H7 (cell line): ENCODE results near the gene NAV2. TPM values are rescaled to one million over a fixed set of nuclear protein-coding genes. Genes with fewer than 3 reads are reported as not detected.

ENCODE experiments used
- DNase-seq: peaks from one replicate; pipeline ENCODE4 v3.0.0; 2012
- H3K27me3 ChIP-seq: 2 replicates; pipeline ENCODE4 v1.6.0; 2011; ENCODE audit warnings: mild to moderate bottlenecking, low read length; ENCODE audit not compliant: control insufficient read depth, insufficient read depth
- H3K36me3 ChIP-seq: replicated peaks from 2 replicates; pipeline ENCODE4 v1.5.1; 2011; ENCODE audit warnings: low read length; ENCODE audit not compliant: control insufficient read depth, insufficient read depth
- H3K4me3 ChIP-seq: 2 replicates; pipeline ENCODE4 v1.5.1; 2011; ENCODE audit warnings: low read depth, mild to moderate bottlenecking, control low read depth, low read length, moderate library complexity; ENCODE audit not compliant: insufficient read depth
- total RNA-seq: library from RNA; depleted of rRNA; stranded (reverse); fragments of >200 nt; shearing (Covaris generic); gene quantifications from 2 replicates; pipeline ENCODE4 v1.2.3, GENCODE V29; 2014

Gene NAV2
- total RNA-seq, 1 experiment from 2014 or later = 11.1 TPM

DNA sequence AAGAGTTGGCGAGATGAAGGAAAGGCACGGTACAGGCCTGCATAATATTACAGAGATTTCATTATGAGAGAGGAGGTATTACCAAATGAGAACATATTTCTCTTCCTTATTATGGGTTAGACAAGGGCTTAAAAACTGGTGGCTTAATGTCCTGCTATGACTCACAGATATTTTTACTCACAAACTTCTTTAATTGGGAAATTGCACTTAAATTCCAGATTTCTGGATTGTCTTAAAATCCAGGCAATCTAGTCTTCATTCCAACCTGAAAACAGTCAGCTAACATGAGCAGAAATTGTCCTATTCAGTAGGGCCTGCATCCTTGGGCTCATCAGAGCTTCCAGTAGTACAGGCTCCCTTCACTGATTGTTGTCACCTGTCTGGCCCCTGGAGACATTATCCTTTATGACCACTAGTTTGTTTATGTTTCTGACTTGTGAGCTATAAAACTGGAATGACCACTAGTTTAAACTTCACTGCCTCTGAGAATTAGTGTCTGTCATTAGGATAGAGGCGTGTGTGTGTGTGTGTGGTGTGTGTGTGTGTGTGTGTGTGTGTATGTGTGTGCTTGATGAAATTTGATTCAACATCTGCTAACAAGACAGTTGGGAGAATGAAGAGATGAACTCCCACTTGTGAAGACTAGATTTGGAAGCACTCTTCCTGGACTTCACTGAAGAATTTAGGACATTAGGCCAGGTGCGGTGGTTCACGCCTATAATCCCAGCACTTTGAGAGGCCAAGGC lies 422.5 kb downstream of the NAV2 start:
- no peak overlapping the region for H3K4me3 ChIP-seq
- peaks cover 14% of the 10 kb centered on the region for H3K27me3 ChIP-seq
- no peaks in the 10 kb centered on the region for H3K36me3 ChIP-seq
- DNase-seq = no peak

DNA sequence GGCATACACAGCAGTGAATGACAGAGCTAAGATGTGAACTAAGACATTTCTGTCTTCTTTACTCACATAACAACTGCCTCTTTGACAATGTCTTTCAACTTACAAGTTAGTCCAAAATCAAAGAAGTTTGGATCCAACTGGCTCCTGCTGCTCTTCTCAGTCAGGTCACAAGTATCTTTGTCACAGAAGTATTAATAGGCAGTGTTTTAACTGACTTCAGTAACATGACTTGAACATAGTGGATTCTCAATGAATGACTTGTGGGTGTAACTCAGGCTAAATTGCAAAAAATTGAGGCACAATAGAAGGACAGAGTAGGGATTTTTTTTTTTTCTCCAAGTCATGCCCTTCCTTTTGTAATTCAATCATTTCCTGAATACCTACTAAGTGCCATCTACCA lies 425.0 kb downstream of the NAV2 start:
- DNase-seq = no peak
- Histone ChIP-seq H3K36me3 (no peaks in the 10 kb centered on the region), H3K4me3 (no peak overlapping the region), H3K27me3 (no peaks in the 10 kb centered on the region; the same call in 1 of the 2 replicates)

DNA sequence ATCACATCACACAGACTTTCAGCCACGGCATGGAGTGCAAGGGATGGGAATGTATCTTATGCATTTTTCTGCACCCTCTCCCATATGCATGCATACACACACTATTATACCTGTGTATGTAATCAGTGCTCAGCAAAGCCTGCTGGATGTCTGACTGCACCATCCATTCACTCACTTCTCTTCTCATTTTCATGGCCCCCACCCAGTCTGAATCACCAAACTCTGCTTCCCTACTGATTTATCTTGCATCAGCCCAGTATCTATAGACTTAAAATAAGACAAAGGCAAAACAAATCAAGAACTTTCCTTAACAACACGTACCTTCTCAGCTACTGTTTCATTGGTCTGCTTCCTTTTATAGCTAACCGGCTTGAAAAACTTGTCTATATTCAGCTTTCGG lies 426.1 kb downstream of the NAV2 start:
- Histone ChIP-seq H3K4me3 (no peak overlapping the region), H3K27me3 (no peaks in the 10 kb centered on the region; the same call in 1 of the 2 replicates), H3K36me3 (no peaks in the 10 kb centered on the region)
- no peak for DNase-seq

DNA sequence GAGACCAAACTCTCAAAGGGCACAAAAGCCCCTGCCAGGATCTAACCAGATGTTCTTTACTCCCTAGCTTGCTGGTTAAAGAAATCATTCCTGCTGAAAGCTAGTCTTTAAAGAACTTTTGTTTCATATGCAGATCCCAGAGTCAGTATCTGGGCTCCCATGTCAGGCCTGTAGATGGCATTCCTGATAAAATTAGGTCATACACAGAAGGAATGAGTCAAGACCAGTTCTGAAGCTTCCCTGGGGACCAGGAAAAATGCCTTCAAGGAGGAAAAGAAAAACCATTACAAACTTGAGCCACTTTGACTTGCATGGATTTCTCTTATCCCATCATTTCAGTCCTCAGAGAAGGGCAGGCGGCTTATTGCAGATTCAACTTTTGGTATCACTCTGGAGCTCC lies 441.7 kb downstream of the NAV2 start:
- Histone ChIP-seq H3K36me3 (no peaks in the 10 kb centered on the region), H3K27me3 (peaks cover 50% of the 10 kb centered on the region), H3K4me3 (no peak overlapping the region)
- DNase-seq = peak; percentile 52

DNA sequence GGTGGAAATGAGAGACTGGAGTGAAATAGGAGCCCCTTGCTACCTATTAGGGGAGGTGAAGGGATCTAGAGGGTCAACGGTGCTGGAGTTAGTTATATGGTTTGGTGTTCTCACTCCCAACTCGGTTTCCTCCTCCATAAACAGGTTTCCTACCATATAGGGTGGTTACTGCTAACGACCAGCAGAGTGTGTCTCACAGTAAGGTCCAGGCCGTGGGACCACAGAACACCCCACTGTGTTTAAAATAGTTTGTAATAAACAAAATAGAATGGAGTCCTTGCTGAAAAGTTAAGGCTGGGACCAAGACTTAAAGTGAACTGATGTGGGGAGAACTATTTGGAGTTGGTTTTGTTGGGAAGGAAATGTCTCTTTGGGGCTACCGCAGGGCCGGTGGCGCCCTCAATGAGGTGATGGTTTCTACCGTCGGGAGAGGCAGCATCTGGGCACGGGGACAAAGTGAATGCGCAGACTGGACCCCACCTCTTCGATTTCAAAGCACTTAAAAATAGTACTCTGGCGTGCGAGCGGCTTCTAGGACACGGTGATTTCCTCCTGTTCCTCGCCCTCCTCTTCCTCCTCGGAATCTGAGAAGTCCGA lies 443.1 kb downstream of the NAV2 start:
- peak; percentile 47 for DNase-seq
- Histone ChIP-seq H3K27me3 (peaks cover 64% of the 10 kb centered on the region), H3K36me3 (no peaks in the 10 kb centered on the region), H3K4me3 (peak overlapping the region; percentile 73)

DNA sequence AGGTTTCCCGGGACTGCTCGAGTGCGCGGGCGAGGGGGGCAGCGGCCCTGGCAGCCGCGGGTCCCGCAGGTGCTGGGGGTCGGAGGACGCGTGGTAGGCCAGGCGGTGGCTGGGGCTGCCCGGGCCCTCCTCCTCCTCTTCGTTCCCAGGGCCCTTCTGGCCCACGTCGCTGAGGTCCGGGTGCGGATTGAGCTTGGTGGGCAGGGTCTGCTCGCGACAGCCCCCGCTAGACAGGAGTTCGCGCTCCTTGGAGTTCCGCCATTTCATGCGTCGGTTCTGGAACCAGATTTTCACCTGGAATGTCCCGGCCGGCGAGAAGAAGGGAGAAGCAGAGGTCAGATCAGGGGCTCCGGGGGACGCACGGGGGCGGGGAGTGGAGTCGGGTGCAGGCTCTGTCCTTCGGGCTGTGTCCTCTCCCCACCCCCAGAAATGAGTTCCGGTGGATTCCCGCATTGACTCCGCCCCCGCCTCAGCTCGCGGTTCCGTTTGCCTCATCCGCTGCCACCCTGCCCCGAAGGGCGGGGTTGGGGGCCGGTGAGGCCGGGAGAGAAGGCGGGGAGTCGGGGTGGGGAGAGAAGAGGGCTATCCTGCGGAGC lies 443.7 kb downstream of the NAV2 start:
- peak overlapping the region; percentile 73 for H3K4me3 ChIP-seq
- DNase-seq = peak; percentile 93
- peaks cover 70% of the 10 kb centered on the region for H3K27me3 ChIP-seq
- H3K36me3 ChIP-seq = no peaks in the 10 kb centered on the region

DNA sequence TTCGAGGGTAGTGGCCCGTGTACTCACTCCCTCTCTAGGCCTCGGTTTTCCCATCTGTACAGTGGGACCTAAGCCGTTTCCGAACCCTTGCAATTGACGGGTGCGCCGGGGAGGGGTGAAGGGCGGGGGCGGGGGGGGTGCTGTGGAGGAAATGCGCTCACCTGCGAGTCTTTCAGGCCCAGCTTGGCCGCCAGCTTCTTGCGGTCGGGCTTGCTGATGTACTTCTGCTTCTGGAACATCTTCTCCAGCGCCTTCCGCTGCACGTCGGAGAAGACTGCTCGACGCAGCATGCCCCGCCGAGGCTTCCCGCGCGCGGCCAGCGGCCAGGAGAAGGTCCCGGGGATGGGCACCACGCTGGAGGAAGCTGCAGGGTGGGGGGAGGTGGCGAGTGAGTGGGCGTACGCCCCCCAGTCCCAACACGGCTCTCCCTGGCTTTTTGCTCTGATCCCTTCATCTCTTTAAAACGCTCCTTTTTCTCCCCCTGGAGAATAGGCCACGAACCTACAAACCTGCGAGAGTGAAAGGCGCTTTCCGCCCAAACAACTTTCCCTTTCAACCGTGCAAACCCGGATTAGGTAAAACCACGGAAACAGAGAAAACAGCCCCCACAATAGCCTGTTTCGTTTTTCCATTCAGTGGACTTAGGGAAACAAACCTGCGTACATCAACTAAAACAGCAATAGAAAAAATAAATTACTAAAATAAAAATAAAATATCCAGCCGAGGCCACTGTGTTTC lies 444.4 kb downstream of the NAV2 start:
- DNase-seq = no peak
- H3K36me3 ChIP-seq = no peaks in the 10 kb centered on the region
- peaks cover 77% of the 10 kb centered on the region for H3K27me3 ChIP-seq
- H3K4me3 ChIP-seq = peak overlapping the region; percentile 73

DNA sequence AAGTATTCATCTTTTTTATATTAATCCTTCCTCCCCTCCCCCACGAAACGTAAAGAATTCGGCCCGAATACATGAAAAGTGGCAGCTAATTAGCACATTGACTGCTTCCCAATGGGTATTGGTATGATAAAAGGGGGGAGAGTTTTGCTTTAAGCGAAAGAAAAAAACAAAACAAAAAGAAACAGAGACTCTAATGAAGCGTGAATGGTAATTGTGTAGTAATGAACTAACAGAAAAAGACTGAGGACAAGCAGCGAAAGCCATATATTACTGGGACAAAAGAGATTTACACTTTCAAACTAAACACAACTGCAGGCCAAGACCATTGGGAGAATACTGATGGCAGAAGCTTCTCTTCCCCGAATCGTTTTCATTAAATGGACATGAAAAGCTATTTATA lies 445.1 kb downstream of the NAV2 start:
- Histone ChIP-seq H3K36me3 (no peaks in the 10 kb centered on the region), H3K4me3 (no peak overlapping the region), H3K27me3 (peaks cover 83% of the 10 kb centered on the region)
- peak; percentile 15 for DNase-seq

DNA sequence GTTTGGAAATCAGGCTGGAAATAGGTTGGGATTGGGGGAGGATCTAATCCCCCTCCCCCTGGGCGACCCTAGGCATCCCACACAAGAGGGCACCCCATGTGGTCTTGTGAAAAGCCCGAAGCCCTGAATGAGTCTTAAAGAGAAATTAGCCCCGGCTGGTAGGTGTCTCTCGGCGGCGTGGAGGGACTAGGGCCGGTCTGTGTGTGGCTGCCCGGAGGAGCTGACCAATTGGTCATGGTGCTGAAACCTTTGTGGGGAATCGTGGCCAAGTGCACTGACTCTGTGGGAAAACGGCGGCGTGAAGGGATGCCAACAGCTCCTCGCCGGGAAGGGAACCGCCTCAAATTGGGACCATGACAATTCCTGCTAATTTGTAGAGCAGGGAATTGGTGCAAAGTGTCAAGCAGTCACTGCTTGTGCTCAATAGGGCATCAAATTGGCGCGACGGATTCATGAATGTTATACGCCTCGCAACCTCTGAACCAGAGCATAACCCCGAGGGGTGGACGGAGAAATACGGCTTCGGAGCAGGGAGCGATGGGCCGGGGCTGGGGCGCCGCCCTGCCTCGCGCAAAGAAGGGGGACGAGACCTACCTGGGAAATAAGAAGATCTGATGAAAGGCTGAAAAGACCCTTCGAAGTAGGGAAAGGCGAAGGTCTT lies 446.1 kb downstream of the NAV2 start:
- H3K27me3 ChIP-seq = peaks cover 93% of the 10 kb centered on the region
- DNase-seq = peak; percentile 87
- no peak overlapping the region for H3K4me3 ChIP-seq
- no peaks in the 10 kb centered on the region for H3K36me3 ChIP-seq

DNA sequence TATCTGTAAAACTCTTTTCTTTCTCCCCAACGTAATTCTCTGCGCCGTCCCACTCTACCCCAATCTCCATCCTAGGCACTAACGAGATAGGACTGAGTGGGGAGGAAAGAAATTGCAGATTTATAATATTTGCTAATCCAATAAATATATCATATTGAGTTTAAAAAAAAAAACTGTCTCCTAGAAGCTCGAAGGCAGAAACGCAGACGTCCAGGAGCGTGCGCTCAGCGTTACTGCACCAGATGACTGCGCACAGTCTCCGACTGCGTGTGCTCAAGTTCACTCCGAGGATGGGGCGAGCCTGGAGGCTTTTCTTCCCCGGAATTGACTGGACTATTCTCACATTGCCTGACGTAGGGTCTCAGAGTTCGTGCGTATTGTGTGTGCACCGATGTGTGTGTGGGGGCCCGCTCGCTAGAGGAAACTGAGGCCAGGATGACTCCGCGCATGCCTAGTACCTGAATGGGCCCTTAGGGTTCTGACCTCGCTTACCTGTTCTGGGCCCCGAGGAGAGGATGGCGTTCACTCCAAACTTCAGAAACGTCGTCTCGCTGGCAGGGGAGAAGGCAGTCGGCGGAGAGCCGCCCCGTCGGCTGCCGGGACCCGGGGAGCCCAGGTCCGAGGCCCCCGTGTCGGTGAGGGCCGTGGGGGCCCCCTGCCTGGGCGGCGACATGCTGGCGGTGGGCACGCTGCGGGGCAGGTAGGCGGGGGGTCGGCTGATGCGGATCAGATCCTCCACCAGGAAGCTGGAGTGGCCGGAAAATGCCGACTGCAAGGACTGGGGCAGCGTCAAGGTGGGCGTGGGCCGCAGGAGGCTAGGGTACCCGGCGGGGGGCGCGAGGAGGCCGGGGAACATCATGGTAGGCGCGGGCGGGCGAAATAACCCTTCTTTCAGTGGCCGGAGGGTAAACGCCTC lies 447.1 kb downstream of the NAV2 start:
- Histone ChIP-seq H3K4me3 (peak overlapping the region; percentile 12; the same call in 1 of the 2 replicates), H3K36me3 (no peaks in the 10 kb centered on the region), H3K27me3 (peaks cover 100% of the 10 kb centered on the region)
- peak; percentile 72 for DNase-seq

DNA sequence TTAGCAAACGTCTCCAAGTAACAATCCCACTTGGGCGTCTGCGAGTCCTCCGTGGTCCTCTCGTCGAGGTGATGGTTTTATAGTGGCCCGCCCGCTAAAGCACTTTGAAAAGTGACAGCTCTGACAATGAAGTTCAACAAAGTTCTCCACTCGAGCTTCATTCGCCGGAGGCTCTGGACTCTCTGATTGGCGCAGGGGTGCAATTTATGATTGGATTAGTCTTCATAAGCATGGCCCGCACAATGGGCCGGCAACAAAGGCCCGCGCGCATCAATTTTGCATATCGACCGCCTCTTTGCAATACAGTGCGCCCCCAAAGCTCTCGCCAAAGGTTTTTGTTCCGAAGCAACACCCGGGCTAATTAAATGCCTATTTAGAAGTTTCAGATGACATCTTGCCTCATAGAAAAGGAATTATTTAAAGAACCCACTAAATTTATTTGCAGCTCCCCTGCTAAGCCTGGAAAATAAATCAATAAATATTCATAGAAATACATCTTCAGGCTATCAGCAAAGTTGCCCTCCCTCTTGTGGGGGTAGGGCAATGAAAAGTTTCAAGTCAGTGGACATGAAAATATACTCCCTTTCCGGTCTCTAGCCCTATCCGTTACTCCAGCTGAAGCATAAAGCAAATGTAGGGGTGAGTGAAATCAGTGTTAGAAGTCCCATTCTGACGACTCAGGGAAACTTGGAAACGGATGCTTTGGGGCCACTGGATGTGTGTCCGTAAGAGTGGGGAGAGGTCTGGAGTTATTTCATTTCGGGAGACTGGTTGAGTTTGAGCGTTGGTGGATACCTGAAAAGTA lies 448.0 kb downstream of the NAV2 start, which contains the start of gene DBX1:
Gene DBX1 (minus strand): TSS at position 51 of the 805 bp plus-strand sequence. CDS start 151 bp downstream, outside the sequence.
- Histone ChIP-seq H3K36me3 (no peaks in the 10 kb centered on the region), H3K4me3 (peak within 1 kb of the TSS; percentile 16), H3K27me3 (peaks cover 99% of the 10 kb centered on the region)
- DNase-seq = peak; percentile 18

DNA sequence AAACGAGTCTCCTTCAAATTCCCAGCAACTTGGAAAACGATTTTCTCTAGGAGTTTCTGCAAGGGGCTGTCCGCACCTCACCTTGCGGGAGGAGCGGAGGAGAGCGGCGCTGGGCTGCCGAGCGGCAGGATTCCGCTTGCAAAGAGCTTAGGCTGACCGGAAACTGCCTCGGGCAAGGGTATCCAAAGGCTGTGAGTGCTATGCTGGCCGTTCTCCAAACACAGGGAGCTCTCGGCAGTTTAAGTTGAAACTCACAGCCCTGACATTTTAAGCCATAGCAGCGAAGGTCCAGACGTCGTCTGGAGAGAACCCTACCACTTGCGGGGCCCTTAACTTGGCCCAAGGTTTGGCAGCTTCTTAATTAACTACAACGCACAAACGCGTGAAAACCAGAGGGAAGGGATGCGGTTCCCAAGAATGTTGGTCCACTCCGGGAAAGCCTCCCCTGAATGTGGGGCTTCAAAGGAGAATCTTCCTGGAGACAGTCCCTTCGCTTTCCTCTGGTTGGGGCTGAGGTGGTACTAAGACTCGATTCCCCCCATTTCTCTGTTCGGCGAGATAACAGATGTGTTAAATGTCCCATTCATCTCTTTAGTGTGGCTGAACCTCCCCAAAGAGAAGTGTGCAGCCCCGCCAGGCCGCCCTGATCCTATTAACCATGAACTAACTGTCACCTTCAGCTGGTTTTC lies 448.7 kb downstream of the NAV2 start:
- Histone ChIP-seq H3K4me3 (peak overlapping the region; percentile 16), H3K36me3 (no peaks in the 10 kb centered on the region), H3K27me3 (peaks cover 98% of the 10 kb centered on the region)
- peak; percentile 70 for DNase-seq
